Choroid plexus epithelial cell (primary cell): ENCODE results near the gene GMNC.

ENCODE experiments used
- DNase-seq: peaks from one replicate; pipeline ENCODE4 v3.0.0-alpha.2; 2010; ENCODE audit warnings: low read depth
- H3K4me3 ChIP-seq: 2 replicates; pipeline ENCODE4 v1.5.1; 2011; ENCODE audit warnings: low read depth, mild to moderate bottlenecking, control low read depth, low read length, moderate library complexity
- TF ChIP-seq, protein P1 (sequence below): conservative IDR thresholded peaks from 2 replicates; pipeline ENCODE4 v1.5.1; 2011; ENCODE audit warnings: low read depth, mild to moderate bottlenecking, control low read depth, inconsistent platforms, low read length, moderate library complexity

Gene GMNC

GRCh38 chr3:190826018-190826417 is 36.5 kb downstream of the GMNC start:
- DNase-seq: peak; percentile 26
- TF ChIP-seq, protein P1, sequence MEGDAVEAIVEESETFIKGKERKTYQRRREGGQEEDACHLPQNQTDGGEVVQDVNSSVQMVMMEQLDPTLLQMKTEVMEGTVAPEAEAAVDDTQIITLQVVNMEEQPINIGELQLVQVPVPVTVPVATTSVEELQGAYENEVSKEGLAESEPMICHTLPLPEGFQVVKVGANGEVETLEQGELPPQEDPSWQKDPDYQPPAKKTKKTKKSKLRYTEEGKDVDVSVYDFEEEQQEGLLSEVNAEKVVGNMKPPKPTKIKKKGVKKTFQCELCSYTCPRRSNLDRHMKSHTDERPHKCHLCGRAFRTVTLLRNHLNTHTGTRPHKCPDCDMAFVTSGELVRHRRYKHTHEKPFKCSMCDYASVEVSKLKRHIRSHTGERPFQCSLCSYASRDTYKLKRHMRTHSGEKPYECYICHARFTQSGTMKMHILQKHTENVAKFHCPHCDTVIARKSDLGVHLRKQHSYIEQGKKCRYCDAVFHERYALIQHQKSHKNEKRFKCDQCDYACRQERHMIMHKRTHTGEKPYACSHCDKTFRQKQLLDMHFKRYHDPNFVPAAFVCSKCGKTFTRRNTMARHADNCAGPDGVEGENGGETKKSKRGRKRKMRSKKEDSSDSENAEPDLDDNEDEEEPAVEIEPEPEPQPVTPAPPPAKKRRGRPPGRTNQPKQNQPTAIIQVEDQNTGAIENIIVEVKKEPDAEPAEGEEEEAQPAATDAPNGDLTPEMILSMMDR: no peak
- no peak overlapping the region for H3K4me3 ChIP-seq

DNA sequence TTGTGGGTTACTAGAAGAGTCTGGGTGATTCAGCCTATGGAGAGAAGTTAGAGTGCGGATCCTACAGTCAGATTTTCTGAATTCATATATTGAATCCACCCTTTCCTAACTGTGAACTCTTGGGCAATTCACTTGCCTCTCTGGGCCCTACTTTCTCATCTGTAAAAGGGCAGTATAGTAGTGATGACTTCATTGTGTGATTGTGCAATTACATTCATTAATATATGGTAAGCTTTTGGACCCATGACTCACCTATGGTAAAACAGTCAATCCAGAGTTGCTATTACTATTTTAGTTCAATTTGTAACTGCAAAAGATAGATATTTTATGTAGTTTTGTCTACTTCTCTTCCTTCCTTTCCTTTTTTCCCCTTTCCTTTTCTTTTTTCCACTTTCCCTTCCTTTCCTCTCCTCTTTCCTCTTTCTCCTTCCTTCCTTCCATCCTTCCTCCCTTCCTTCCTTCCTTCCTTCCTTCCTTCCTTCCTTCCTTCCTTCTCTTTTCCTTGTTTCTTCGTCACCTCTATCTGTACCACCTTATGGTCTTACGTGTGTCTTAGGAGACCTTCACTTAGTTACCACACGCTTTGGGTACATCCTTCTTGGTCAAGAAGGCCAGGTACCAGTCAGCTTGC is 37.0 kb downstream of the GMNC start:
- no peak for DNase-seq
- no peak overlapping the region for H3K4me3 ChIP-seq
- TF ChIP-seq, protein P1: no peak

DNA sequence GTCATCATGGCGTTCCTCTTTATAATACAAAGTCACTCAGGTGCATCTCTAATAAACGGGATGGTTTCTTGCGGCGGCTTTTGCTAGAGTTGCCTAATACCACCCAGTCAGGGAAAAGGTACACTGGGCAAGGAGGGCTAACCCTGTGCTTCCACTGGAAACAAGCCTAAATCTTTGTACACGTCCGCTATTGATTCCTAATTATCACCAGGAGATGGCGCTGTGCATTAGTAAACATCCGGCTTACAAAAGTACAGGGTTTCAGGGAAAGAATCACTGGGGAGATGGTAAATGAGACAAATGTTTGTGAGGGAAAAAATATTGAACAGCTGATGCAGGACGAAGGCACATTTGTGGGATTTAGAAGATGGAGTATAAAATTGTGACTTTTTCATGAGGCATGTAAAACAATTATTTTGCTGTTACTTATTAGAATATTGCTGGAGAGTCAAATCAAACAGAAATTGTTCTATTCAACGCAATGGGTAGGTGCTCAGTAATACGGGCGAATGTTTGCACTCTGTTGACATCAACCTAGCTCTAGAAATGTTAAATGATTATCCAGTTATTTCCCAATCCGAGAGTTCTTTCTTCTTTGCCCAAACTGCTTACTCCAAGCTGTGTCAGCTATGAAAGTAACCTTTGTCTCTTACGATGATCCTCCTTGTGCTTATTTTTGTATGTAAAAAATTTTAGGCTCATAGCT is 50.6 kb downstream of the GMNC start:
- peak; percentile 77 for DNase-seq
- no peak overlapping the region for H3K4me3 ChIP-seq
- TF ChIP-seq, protein P1: peak; percentile 76

- no peak overlapping the region for H3K4me3 ChIP-seq
- TF ChIP-seq, protein P1: no peak
- DNase-seq: no peak
These were observed 51.5 kb downstream of the GMNC start for GRCh38 chr3:190810957-190811356.

DNA sequence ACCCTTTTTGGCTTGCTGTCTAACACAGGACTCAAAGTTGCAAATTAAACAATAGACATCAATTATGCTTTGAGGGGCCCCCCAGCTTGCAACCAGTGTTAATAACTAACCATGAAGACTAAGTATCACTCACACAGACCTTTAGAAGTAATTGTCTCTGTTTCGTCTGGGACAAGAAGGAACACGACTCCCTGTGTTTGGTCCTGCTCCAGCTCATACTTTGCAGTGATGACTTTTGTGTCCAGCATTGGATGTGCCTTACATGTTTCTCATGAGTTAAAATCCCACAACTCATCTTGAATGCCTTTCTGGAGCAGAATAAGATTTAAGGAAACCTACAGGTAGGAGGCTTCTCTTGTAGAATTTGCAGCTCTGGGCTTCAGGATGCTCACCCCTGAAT is 53.1 kb downstream of the GMNC start:
- TF ChIP-seq, protein P1: no peak
- no peak overlapping the region for H3K4me3 ChIP-seq
- DNase-seq: no peak

DNA sequence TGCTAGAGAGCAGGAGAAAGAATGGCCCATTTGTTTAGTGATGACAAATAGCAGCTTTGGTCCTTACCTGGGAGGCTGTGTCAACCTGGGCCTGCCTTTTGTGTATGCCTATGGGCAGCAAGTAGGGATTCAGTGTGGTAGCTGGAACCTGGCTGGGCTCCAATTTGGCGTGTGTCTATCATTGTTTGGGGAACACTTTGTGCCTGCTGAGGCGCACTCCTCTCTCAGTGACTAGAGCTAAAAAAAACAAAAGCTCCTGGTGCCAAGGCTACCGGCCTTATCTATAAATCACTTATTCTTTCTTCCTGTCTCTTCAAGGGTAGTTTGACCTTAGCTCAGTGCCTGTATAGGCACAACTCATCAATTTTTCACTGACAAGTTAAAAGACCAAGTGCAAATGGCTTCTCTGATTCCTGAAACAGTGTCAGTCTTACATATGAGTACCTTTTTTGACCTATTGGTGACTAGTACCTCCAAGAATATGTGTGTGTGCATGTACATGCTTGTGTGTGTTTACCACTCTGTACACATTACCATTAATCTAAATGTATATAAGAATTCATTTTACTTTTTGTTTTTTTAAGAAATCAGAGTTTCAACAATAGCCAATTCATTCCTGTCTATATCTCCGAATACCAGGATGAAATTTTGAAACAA is 54.6 kb downstream of the GMNC start:
- TF ChIP-seq, protein P1: no peak
- peak; percentile 3 for DNase-seq
- no peak overlapping the region for H3K4me3 ChIP-seq
